Activated naive CD4-positive, alpha-beta T cell (primary cell): ENCODE measurements around the gene CFAP410.

ENCODE experiments used
- DNase-seq, 4 experiments: peaks; one replicate each; lab custom pipeline; 2025; lab: John Stamatoyannopoulos, UW

Gene CFAP410

GRCh38 chr21:44298301-44298700 lies 40.9 kb downstream of the CFAP410 start:
- no peak for DNase-seq

DNA sequence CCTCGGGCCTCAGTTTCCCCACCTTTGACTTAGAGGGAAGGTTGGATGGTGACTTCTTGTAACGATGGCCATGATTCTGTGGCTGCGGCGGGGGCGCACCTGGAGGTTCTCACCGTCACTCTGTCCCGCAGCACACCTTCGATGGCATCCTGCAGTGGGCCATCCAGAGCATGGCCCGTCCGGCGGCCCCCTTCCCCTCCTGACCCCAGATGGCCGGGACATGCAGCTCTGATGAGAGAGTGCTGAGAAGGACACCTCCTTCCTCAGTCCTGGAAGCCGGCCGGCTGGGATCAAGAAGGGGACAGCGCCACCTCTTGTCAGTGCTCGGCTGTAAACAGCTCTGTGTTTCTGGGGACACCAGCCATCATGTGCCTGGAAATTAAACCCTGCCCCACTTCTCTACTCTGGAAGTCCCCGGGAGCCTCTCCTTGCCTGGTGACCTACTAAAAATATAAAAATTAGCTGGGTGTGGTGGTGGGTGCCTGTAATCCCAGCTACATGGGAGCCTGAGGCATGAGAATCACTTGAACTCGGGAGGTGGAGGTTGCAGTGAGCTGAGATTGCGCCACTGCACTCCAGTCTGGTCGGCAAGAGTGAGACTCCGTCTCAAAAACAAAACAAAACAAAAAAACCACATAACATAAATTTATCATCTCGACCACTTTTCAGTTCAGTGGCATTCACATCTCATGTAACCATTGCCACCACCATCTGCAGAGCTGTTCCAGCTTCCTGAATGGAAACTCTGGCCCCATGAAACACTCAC lies 41.5 kb downstream of the CFAP410 start:
- peak in 3 of 4 experiments; percentile 34 to 68 (median 41) for DNase-seq

DNA sequence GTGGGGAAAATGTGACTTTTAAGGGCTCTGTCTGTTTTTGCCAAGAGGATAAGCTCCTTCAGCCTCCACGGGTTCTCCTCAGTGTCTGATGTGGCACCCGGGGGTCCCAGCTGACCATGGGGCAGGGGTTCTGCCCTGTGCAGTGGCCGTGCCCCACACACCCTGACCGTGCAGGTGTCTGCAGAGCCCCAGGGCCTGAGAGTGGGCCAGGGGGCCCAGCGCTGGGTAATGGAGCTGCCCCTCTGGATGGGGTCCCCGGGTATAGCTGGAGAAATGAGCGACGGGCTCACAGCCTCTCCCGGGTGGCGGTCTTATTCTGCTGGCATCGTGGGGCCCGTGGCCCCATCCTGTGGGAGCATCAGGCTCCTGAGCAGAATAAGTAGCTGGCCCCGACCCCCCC lies 42.3 kb downstream of the CFAP410 start:
- no peak for DNase-seq

DNA sequence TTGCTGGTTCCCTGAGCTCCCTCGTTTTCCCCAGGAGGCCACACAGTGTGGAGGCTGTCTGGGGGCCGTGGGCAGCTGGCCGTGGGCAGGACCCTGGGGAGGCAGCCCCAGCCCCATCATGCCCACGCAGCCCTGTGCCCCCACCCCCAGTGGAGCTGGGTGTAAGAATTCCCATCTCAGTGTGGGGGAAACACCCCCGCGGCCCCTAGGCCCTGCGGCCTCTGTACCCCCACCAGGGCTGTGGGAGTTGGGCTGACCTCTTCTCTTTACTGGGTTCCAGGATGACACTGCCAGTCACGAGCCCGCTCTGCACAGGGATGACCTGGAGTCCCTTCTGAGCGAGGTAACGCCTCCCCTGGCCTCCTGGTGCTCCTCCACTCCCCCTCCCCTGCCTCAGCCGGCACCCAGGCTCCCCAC lies 43.1 kb downstream of the CFAP410 start:
- no peak for DNase-seq

DNA sequence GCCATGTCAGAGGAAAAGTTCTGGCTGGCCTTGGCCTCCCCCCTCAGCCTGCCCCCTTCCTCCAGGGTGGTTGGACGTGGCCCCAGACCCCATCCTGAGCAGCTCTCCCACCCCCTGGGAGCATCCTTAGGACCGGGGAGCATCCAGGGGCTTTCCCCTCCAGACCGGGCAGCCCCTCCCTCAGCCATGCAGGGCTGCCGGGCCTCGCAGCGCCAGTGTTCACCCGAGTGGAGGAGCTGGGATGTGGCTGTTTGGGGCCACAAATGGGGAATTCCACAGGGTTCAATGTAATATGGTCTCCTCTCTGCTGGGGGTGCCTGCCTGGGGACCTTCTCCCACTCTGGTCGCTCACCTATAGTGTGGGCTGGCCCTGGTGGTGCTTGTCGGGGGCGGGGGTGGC lies 43.5 kb downstream of the CFAP410 start:
- DNase-seq: no peak

GRCh38 chr21:44295163-44295573 lies 44.0 kb downstream of the CFAP410 start:
- no peak for DNase-seq

DNA sequence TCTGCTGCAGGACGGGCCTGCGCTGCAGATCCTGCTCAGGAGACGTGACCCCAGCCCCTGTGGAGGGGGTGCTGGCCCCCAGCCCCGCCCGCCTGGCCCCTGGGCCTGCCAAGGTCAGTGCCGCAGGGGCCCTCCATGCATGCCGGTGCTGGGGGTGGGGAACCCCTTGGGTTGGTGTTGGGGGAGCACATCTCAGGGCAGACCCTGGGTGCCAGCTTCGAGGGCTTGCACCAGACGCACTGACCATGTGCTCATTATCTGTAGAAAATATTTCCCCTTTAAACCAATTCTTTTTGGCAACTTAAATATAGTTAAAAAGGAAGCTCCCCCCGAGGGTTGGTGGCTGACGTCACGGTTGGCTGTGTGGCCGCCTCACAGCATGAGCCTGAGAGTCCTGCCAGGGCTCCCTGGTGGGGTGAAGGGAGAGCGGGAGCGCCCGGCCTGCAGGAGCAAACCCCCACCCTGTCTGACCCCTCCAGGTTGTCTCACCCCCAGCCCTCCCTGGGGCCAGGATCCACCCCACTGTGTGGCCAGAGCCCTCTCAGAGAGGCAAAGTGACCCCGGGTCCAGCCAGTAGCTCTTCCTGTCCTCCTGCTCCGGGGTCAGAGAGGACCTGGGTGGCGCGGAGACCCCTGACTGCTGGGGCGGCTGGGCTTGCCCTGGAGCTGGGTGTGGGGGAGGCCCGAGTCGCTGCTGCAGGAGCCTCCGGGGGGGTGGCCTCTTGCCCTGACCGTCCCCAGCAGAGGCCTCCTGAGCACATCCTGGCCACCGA lies 44.6 kb downstream of the CFAP410 start:
- DNase-seq: no peak

DNA sequence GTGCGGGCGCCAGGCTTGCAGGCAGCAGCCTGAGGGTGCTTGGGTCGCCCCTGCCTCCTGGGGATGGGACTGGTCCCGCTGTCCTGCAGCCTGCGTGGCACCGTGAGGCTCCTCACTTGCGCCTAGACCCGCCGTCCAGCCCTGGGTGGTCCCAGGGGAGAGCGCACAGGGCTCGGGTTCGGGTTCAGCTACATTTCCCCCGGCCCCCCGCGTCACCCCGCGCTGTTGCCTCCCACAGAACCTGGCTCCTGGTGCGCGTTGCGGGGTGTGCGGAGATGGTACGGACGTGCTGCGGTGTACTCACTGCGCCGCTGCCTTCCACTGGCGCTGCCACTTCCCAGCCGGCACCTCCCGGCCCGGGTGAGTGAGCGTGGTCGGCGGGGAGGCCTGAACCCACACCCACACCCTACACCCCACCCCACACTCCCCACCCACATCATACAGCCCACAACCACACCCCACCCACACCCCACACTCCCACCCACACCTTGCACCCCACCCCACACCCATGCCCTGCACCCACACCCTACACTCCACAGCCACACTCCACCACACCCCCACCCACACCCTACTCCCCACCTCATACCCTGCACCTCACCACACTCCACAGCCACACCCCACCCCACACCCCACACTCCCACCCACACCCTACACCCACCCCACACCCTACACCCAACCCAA lies 45.5 kb downstream of the CFAP410 start:
- no peak for DNase-seq

DNA sequence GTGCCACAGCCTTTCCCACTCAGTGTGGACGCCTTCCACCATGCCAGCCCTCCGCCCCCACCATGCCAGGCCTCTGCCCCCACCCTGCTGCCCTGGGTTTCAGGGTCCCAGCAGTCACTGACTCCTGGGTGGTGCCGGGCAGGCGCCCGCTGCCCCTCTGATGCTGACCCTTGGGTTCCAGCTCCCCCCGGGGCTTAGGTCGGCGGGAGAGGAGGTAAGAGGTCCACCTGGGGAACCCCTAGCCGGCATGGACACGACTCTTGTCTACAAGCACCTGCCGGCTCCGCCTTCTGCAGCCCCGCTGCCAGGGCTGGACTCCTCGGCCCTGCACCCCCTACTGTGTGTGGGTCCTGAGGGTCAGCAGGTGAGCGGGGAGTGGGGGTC lies 46.4 kb downstream of the CFAP410 start:
- DNase-seq: no peak

DNA sequence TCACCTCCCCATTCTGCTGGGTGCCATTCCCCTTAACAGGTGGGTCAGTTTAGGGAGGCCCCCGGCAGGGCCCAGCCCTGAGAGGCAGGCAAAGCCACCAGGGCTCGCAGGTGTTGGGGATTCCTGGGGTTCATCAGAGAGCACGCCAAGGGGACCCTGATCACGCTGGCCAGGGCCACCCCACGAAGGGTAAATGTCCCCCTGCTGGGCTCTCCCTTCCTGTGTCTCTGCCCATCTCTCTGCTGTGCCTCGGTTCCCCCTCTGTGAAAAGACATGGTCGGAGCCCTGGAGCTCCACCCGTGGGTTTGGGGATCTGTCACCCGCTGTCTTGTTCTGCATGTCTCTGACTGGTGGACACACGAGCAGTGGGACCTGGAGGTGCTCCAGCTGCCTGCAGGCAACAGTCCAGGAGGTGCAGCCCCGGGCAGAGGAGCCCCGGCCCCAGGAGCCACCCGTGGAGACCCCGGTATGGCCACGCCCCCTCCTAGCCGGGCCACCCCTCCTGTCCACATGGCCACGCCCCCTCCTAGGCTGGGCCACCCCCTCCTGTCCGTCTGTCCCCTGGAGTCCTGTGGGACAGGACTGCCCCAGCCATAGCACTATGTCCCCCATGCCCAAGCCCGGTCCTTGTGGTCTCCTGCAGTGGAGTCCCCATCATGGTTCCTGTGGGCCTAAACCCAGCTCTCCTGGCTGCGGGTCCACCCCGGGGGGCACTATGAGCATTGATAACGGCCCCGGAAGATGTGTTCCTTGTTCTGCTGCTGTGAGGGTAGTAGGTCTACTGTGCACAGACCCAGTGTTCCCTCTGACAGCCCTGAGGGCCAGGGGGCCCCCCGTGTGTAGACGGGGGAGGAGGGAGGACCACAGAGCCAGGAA lies 47.0 kb downstream of the CFAP410 start:
- DNase-seq: no peak

DNA sequence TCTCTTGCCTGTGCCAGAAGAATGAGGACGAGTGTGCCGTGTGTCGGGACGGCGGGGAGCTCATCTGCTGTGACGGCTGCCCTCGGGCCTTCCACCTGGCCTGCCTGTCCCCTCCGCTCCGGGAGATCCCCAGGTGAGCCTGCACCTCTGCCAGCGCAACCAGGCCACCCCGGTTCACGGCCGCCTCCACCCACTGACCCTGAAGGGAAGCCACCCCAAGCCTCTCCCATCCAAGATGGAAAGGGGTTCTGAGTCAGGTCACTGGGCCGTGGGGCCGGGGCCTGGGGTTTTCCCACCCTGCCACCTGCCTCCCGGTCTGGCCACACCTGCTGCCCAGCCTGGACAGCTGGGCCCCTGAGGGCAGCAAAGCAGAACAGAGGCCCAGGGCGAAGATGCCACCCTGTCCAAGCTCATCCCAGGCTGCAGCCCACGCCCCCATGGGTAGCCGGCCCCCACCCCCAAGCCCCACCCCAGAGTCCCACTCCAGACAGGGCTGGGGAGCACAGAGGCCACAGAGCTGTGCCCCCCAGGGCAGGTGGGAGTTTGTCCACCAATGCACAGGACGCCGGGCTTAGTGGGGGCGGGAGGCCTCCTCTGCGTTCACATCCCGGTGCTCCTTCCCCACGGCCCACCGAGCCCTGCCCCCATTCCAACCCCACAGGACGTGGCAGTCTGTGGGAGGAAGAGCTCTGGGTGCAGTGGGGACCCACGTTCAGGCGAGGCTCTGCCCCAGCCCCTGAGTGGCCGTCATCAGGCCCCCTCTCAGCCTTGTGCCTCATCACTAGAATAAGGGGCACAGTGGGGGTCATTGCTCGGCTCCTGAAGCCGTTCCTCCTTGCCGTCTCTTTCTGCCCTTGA lies 47.9 kb downstream of the CFAP410 start:
- no peak for DNase-seq

DNA sequence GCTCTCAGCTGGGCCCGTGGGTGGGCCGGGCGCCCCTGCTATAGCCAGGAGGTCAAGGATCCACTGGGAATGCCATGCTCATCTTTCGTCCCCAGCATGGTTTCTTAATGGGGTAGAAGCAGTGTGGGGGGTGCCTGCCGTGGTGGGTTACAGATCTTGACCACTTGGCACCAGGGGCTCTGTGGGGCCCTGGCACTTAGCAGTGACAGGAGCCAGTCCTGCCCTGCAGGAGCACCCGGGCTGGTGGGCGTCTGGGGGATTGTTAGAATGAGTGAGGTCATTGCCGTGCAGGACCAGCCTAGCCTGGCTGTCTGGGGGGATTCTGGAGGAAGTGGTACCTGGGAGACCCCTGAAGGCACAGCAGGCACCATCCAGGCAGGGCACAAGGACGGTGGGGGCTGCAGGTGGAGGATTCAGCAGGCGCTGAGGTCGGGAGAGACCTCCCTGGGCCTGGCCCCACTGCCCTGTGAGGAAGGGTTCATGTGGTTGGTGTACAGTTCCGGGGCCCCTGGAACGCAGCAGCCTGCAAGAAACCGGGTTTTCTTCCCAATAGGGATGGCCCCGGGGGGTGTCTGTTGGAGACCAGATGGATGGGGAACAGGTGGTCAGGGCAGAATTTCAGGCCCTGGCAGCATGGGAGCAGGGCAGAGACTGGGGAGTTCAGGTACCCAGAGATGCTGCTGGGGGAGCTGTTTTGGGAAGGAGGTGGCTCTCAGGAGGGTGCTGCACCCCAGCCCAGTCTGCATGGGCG lies 48.7 kb downstream of the CFAP410 start:
- no peak for DNase-seq

- DNase-seq: no peak
These were observed 49.7 kb downstream of the CFAP410 start for GRCh38 chr21:44289381-44290010.

DNA sequence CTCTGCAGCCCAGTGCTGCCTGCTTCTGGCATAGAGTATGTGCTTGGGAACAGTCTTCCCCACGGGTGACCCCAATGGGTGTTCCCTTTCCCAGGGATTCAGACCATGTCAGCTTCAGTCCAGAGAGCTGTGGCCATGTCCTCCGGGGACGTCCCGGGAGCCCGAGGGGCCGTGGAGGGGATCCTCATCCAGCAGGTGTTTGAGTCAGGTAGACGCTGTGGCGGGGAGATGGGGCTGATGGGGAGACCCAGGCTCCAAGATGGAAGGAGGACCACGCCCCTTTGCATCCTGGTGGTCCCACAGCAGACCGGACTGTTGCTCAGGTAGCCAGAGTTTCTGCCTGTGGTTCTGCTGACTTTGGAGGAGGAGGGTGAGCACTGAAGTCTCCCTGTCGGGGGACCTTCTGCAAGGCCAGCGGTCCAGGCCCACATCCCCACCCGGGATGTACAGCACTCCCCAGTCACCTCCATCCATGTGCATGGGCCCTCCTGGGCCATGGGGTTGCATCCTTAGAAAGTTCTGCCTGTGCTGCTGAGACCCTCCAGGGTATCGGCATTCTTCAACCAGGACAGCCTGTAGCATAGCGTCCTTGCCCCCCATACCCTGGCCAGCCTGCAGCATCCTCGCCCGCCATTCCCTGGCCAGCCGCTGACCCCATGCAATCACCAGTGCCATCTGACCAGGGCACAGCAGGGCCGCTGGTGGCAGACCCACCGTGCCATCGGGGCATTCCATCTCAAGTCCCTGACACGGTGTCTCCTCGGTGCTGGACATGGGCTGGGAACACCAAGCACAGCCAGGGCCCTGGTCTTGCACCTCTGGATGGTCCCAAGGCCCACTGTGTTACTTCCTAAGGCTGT lies 50.7 kb downstream of the CFAP410 start:
- no peak for DNase-seq

- DNase-seq: no peak
These were observed 52.2 kb downstream of the CFAP410 start for GRCh38 chr21:44286716-44287632.

- no peak for DNase-seq
These were observed 53.0 kb downstream of the CFAP410 start for GRCh38 chr21:44286086-44286715.
